IMR-90 (cell line): ENCODE data around the gene ENO2.

Experiments
- BHLHE40 ChIP-seq: fragments of 150-350 bp; IDR thresholded peaks from 2 replicates; pipeline ENCODE4 v1.6.1; 2016; ENCODE audit warnings: mild to moderate bottlenecking, low read depth, low read length
- CEBPB ChIP-seq: IDR thresholded peaks from 2 replicates; pipeline ENCODE4 v1.6.1; 2012; ENCODE audit warnings: low read depth, low read length, improper control_type of control experiment
- CHD1 ChIP-seq: IDR thresholded peaks from 2 replicates; pipeline ENCODE4 v1.6.1; 2012; ENCODE audit warnings: low read depth, low read length, improper control_type of control experiment
- FOS ChIP-seq: fragments of 150-350 bp; IDR thresholded peaks from 2 replicates; pipeline ENCODE4 v1.6.1; 2016; ENCODE audit warnings: low read depth, low read length
- MAFK ChIP-seq: IDR thresholded peaks from 2 replicates; pipeline ENCODE4 v1.6.1; 2012; ENCODE audit warnings: low read depth, low read length, improper control_type of control experiment
- NFE2L2 ChIP-seq: fragments of 150-350 bp; IDR thresholded peaks from 2 replicates; pipeline ENCODE4 v1.6.1; 2016; ENCODE audit warnings: low read depth, mild to moderate bottlenecking, low read length
- POLR2A ChIP-seq: IDR thresholded peaks from 2 replicates; pipeline ENCODE4 v1.6.1; 2012; ENCODE audit warnings: mild to moderate bottlenecking, low read depth, low read length
- RAD21 ChIP-seq: IDR thresholded peaks from 2 replicates; pipeline ENCODE4 v1.6.1; 2012; ENCODE audit warnings: low read length, improper control_type of control experiment
- RCOR1 ChIP-seq: IDR thresholded peaks from 2 replicates; pipeline ENCODE4 v1.6.1; 2012; ENCODE audit warnings: mild to moderate bottlenecking, low read length, improper control_type of control experiment; ENCODE audit not compliant: insufficient replicate concordance
- RFX5 ChIP-seq: IDR thresholded peaks from 2 replicates; pipeline ENCODE4 v1.8.0; 2012; ENCODE audit warnings: low read depth, mild to moderate bottlenecking, low read length, moderate library complexity
- TF ChIP-seq, protein P1 (sequence below): conservative IDR thresholded peaks from 2 replicates; pipeline ENCODE4 v1.5.1; 2012; ENCODE audit warnings: mild to moderate bottlenecking, low read depth, low read length, improper control_type of control experiment
- TF ChIP-seq, protein P2 (sequence below): fragments of 150-350 bp; IDR thresholded peaks from 2 replicates; pipeline ENCODE4 v1.6.1; 2016; ENCODE audit warnings: low read depth, mild to moderate bottlenecking, low read length, moderate library complexity, borderline replicate concordance
- TF ChIP-seq, protein P3 (sequence below): fragments of 150-350 bp; IDR thresholded peaks from 2 replicates; pipeline ENCODE4 v1.6.1; 2017; ENCODE audit warnings: mild to moderate bottlenecking, antibody characterized with exemption, low read length, low read depth

DNA sequence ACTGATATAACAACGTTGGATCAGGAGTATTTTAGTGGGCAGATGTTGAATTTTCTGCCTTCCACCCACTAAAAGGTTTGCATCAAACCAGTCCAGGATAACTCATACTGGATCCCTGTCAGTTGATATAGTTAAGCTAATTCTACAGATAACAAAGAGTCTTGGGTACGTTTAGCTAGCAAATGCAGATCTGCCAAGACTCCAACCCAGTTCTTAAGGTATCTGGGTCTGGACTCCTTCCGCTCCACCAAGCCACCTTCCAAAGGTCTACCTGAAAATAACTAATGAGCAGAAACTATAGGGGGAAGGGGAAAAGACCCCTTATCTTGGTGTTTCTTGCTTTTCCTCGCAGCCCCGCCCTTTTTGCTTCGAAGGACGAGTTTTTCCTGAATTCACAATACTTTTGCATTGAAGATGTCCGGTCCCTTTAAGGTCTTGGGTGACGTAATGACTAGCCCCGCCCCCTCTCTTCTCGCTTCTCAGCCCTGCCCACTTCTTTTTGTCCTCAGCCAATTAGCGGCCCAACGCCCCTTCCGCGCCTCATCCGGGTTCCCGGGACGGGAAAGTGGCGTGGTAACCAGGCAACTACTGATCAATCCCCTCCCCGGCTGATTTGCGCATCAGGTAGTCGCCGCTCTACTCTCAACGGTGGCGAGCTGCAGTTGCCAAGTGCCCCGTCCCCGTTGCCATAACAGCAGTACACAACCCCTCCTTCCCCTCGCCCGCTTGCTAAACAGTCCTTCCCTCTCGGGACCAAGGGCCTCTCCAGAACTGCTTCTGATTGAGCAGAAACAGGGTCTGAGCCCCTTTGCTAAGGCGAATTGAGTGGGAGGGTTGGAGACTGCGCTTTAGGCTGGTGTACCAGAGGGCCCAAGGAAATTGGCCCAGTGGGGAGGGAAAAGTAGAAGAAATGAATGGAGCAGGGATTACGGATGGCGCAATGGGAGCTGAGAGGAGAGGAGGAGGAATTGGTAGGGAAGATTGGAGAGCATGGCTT is 9.8 kb upstream of the ENO2 start, which contains the start of gene LRRC23:
- TF ChIP-seq, protein P1, sequence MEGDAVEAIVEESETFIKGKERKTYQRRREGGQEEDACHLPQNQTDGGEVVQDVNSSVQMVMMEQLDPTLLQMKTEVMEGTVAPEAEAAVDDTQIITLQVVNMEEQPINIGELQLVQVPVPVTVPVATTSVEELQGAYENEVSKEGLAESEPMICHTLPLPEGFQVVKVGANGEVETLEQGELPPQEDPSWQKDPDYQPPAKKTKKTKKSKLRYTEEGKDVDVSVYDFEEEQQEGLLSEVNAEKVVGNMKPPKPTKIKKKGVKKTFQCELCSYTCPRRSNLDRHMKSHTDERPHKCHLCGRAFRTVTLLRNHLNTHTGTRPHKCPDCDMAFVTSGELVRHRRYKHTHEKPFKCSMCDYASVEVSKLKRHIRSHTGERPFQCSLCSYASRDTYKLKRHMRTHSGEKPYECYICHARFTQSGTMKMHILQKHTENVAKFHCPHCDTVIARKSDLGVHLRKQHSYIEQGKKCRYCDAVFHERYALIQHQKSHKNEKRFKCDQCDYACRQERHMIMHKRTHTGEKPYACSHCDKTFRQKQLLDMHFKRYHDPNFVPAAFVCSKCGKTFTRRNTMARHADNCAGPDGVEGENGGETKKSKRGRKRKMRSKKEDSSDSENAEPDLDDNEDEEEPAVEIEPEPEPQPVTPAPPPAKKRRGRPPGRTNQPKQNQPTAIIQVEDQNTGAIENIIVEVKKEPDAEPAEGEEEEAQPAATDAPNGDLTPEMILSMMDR = no peak
- TF ChIP-seq BHLHE40 (no peak), POLR2A (peak; percentile 60; the same call in 1 of the 2 replicates), RCOR1 (no peak), RAD21 (no peak), FOS (no peak), CHD1 (no peak), NFE2L2 (no peak), RFX5 (no peak), MAFK (no peak), CEBPB (peak; percentile 75)
- TF ChIP-seq, protein P2, sequence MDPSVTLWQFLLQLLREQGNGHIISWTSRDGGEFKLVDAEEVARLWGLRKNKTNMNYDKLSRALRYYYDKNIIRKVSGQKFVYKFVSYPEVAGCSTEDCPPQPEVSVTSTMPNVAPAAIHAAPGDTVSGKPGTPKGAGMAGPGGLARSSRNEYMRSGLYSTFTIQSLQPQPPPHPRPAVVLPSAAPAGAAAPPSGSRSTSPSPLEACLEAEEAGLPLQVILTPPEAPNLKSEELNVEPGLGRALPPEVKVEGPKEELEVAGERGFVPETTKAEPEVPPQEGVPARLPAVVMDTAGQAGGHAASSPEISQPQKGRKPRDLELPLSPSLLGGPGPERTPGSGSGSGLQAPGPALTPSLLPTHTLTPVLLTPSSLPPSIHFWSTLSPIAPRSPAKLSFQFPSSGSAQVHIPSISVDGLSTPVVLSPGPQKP = no peak
- TF ChIP-seq, protein P3, sequence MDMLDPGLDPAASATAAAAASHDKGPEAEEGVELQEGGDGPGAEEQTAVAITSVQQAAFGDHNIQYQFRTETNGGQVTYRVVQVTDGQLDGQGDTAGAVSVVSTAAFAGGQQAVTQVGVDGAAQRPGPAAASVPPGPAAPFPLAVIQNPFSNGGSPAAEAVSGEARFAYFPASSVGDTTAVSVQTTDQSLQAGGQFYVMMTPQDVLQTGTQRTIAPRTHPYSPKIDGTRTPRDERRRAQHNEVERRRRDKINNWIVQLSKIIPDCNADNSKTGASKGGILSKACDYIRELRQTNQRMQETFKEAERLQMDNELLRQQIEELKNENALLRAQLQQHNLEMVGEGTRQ = no peak
